HL-60 (cell line): ENCODE measurements around the gene LRPAP1.
A peak's percentile ranks its signal among the peaks of the same experiment; 100 is the strongest.

ENCODE experiments used
- DNase-seq, 2 experiments: peaks; one replicate each; pipeline ENCODE4 v3.0.0-alpha.2; 2010 to 2020; ENCODE audit warnings: low read depth in 1 of 2, low spot score in 1 of 2
- H3K27ac ChIP-seq: fragments of 250-450 bp; sonication (Bioruptor Pico); replicated peaks from 2 replicates; pipeline ENCODE4 v1.5.1; 2020; ENCODE audit warnings: mild to moderate bottlenecking, moderate library complexity
- H3K27me3 ChIP-seq: fragments of 250-450 bp; sonication (Bioruptor Pico); 2 replicates; pipeline ENCODE4 v1.5.1; 2021; ENCODE audit warnings: mild to moderate bottlenecking, moderate library complexity; ENCODE audit not compliant: insufficient read depth, poor library complexity, severe bottlenecking
- H3K4me3 ChIP-seq: replicated peaks from 2 replicates; pipeline ENCODE4 v1.5.1; 2011; ENCODE audit warnings: mild to moderate bottlenecking, control low read depth, low read length; ENCODE audit not compliant: insufficient read depth
- GABPA ChIP-seq: IDR thresholded peaks from 2 replicates; pipeline ENCODE4 v1.6.1; 2012; ENCODE audit warnings: low read depth
- POLR2AphosphoS5 ChIP-seq: IDR thresholded peaks from 2 replicates; pipeline ENCODE4 v1.6.1; 2012; ENCODE audit warnings: low read depth
- SPI1 ChIP-seq: IDR thresholded peaks from 2 replicates; pipeline ENCODE4 v1.6.1; 2012; ENCODE audit warnings: low read depth, mild to moderate bottlenecking, borderline replicate concordance
- TF ChIP-seq, protein P1 (sequence below): IDR thresholded peaks from one replicate; pipeline ENCODE4 v1.5.1; 2011; ENCODE audit warnings: low read length, control low read depth, inconsistent platforms; ENCODE audit not compliant: insufficient read depth
- TF ChIP-seq, protein P2 (sequence below): IDR thresholded peaks from 2 replicates; pipeline ENCODE4 v1.6.1; 2012; ENCODE audit warnings: low read depth; ENCODE audit not compliant: insufficient replicate concordance

Gene LRPAP1

DNA sequence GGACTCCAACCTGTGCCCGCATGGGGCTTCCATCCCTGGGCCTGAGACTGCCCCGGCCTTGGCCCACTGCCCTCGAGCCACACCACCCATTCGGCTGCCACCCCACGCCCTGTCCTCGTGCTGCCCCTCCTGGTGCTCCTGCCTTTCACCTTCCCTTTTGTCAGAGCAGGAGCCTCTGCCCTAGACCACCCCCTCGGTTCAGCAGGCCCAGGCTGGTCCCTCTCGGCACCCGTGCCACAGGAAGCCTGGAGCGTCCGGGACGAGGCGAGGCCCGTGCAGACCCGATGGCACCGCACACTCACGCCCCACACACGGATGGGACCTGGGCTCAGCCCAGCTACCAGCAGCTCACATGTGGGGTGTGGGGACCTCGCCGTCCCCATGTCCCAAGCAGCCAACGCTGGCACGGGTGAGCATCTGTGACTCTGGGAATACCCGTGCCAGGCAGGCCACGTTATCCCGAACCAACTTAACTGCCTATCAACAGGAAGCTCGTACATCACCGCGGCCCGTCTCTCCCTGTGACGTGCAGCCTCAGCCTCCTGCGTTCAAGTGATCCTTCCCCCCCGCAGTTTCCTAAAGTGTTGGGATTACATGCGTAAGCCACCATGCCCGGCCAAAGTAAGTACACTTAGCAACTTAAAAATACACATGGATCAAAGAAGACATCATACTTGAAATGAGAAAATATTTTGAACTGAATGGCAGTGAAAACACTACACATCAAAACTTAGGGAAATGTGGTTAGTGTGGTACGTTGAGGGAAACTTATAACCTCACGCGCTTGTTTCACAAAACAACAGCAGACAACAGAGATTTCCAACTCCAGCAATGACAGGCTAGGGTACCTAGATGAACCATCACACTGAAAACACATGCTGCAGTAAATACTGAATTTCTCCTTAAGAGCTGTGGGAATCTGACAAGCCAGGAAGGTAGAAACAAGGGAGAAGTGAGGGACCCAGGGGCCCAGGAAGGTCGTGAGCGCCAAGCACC, 29.0 kb downstream of the LRPAP1 start:
- no peak overlapping the region for H3K4me3 ChIP-seq
- TF ChIP-seq GABPA (no peak), POLR2AphosphoS5 (no peak), SPI1 (no peak)
- TF ChIP-seq, protein P1, sequence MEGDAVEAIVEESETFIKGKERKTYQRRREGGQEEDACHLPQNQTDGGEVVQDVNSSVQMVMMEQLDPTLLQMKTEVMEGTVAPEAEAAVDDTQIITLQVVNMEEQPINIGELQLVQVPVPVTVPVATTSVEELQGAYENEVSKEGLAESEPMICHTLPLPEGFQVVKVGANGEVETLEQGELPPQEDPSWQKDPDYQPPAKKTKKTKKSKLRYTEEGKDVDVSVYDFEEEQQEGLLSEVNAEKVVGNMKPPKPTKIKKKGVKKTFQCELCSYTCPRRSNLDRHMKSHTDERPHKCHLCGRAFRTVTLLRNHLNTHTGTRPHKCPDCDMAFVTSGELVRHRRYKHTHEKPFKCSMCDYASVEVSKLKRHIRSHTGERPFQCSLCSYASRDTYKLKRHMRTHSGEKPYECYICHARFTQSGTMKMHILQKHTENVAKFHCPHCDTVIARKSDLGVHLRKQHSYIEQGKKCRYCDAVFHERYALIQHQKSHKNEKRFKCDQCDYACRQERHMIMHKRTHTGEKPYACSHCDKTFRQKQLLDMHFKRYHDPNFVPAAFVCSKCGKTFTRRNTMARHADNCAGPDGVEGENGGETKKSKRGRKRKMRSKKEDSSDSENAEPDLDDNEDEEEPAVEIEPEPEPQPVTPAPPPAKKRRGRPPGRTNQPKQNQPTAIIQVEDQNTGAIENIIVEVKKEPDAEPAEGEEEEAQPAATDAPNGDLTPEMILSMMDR: no peak
- TF ChIP-seq, protein P2, sequence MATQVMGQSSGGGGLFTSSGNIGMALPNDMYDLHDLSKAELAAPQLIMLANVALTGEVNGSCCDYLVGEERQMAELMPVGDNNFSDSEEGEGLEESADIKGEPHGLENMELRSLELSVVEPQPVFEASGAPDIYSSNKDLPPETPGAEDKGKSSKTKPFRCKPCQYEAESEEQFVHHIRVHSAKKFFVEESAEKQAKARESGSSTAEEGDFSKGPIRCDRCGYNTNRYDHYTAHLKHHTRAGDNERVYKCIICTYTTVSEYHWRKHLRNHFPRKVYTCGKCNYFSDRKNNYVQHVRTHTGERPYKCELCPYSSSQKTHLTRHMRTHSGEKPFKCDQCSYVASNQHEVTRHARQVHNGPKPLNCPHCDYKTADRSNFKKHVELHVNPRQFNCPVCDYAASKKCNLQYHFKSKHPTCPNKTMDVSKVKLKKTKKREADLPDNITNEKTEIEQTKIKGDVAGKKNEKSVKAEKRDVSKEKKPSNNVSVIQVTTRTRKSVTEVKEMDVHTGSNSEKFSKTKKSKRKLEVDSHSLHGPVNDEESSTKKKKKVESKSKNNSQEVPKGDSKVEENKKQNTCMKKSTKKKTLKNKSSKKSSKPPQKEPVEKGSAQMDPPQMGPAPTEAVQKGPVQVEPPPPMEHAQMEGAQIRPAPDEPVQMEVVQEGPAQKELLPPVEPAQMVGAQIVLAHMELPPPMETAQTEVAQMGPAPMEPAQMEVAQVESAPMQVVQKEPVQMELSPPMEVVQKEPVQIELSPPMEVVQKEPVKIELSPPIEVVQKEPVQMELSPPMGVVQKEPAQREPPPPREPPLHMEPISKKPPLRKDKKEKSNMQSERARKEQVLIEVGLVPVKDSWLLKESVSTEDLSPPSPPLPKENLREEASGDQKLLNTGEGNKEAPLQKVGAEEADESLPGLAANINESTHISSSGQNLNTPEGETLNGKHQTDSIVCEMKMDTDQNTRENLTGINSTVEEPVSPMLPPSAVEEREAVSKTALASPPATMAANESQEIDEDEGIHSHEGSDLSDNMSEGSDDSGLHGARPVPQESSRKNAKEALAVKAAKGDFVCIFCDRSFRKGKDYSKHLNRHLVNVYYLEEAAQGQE: no peak
- no peak overlapping the region for H3K27ac ChIP-seq
- no peak for DNase-seq
- H3K27me3 ChIP-seq: no peaks in the 10 kb centered on the region

DNA sequence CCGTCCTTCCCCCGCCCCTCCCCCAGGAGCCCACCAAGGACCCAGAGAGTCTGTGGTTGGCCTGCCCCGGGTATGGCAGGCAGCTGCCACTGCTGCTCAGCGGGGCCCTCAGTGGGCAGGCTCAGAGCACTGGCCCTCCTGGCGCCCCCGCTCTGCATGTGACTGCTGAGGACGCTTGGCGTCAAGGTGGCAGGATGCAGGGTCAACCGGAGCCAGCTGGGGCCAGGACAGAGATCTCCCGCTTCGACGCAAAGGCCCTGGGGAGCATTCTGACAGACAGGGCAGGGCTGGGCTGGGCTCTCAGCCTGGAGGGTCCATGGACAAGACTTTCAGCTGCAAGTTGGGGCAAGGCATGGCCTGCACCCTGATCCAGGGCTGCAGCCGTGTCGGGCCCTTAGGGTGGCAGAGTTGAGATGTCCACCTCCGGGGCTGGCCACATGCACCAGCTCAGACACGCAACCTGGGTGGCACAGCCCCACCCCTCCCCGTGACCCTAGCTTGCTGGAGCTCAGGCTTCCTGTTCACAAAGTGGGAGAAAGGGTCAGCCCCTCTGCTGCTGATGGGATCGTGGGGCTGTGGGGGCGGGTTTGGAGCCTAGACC, 30.3 kb downstream of the LRPAP1 start:
- Histone ChIP-seq H3K27me3 (no peaks in the 10 kb centered on the region), H3K27ac (no peak overlapping the region), H3K4me3 (no peak overlapping the region)
- no peak for DNase-seq
- TF ChIP-seq GABPA: no peak
- TF ChIP-seq SPI1: no peak
- no peak for TF ChIP-seq POLR2AphosphoS5
- TF ChIP-seq, protein P1: no peak
- TF ChIP-seq, protein P2: no peak

DNA sequence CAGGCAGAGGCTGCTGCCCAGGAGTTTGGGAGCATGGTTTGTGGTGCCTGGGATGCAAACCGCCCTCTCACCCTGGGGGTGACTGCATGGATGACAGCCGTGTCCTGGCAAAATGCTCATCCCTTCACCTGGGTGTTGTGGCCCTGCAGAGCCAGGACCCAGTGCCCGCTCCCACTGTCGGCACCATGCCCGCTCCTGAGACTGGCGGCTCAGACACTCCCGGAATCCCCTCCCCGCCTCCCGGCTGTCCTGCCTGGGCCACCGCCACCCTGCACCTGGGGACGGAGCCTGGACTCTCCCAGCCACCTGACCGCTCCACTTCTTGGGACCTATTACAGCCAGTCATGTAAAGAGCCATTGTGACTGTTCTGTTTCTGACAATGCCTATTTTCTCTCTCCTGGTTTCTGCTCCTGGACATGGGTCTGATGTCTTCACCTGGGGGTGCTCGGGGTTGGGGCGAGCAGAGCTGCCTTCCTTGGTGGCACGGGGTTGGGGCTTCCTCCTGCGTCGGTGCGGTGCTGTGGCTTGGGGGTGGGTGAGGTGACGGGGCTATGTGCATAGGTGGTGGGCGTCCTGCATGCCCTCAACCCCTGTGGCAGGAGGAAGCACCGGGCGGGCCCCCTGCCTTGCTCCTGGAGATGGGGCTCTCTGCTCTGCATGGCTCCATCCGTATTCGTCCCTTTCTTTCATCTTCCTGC, 30.9 kb downstream of the LRPAP1 start:
- no peak for DNase-seq
- no peak for TF ChIP-seq SPI1
- TF ChIP-seq POLR2AphosphoS5: peak; percentile 33; the same call in 1 of the 2 replicates
- TF ChIP-seq, protein P2: no peak
- Histone ChIP-seq H3K27ac (no peak overlapping the region), H3K4me3 (no peak overlapping the region), H3K27me3 (no peaks in the 10 kb centered on the region)
